Motor neuron (in vitro differentiated cells): ENCODE results near the gene PPIL3. TPM values are rescaled to one million over a fixed set of nuclear protein-coding genes. Genes with fewer than 3 reads are reported as not detected.

Source experiments
- ATAC-seq, 8 experiments: fragments of 200-7000 bp; cut with Tn5 transposase; replicated peaks in 6 of 8; 2 replicates each; pipeline ENCODE4 v1.8.0; 2021; ENCODE audit warnings: mild to moderate bottlenecking in 8 of 8, moderate library complexity in 8 of 8
- H3K27ac ChIP-seq, 2 donors: fragments of 250-450 bp; sonication (Bioruptor Pico); 2 replicates each; pipeline ENCODE4 v1.9.0; 2021; ENCODE audit warnings: antibody characterized with exemption in 2 of 2, mild to moderate bottlenecking in 2 of 2, moderate library complexity in 1 of 2
- H3K4me1 ChIP-seq, 2 donors: fragments of 250-450 bp; sonication (Bioruptor Pico); replicated peaks in 1 of 2; 2 replicates each; pipeline ENCODE4 v1.6.1; 2021; ENCODE audit warnings: antibody characterized with exemption in 2 of 2, mild to moderate bottlenecking in 2 of 2, moderate library complexity in 1 of 2
- H3K4me3 ChIP-seq, 5 donors: fragments of 250-450 bp; sonication (Bioruptor Pico); 2 replicates each; pipeline ENCODE4 v1.9.0; 2021; ENCODE audit warnings: antibody characterized with exemption in 5 of 5, mild to moderate bottlenecking in 5 of 5, moderate library complexity in 4 of 5
- WGBS, 10 experiments: fragments of 450-650 bp; shearing (Covaris generic); methylation state at CpG; one replicate each; pipeline ENCODE4 v1.0.0; 2022; 5-methylcytosine and 5-hydroxymethylcytosine counted together
- in situ Hi-C, 9 experiments: fragments of 400-800 bp; cut with MboI; loops; one replicate each; pipeline ENCODE4 v1.15.0; 2021; ENCODE audit warnings: low sequenced_read_pairs in 9 of 9, low pct_unique_long_range_greater_than_20kb in 2 of 9; ENCODE audit not compliant: unreplicated experiment in 9 of 9
- total RNA-seq, 8 experiments: library from RNA; unstranded; fragments of 300-600 nt; gene quantifications; 2 replicates each; pipeline versions ENCODE4 v1.2.3 to v1.2.4, GENCODE V29; 2022

The PPIL3 gene
- total RNA-seq, 8 experiments from 2014 or later: 40.5 to 76.7 (median 64.5) TPM

DNA sequence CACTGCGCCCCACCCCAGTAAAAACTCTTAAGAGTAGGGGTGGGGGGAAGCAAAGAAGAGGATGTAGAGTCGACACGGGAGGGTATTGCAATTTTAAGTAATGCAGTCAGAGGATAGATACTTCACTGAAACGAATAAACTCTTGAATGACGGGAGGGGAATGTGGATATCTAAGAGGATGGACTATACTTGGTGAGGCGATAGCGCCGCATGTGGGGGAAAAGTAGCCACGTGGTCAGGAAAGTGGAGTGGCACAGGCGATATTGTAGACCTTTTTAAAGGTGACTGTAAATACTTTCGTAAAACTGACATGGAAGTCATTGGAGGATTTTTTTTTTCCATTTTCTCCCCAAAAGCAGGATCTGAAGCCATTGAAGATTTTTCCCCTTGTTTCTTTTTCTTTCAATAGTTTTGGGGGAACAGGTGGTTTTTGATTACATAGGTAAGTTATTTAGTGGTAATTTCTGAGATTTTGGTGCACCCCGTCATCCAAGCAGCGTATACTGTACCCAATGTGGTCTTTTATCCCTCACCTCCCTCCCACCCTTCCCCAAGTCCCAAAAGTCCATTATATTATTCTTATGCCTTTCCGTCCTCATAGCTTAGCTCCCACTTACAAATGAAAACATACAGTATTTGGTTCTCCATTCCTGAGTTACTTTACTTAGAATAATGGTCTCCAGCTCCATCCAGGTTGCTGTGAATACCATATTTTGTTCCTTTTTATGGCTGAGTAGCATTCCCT is 38.2 kb downstream of the PPIL3 start:
- in situ Hi-C loops: no loop called here
- ATAC-seq: peak in 4 of 8 experiments; percentile 3 to 20 (median 18)
- Histone ChIP-seq H3K27ac (no peak overlapping the region), H3K4me1 (no peaks in the 10 kb centered on the region), H3K4me3 (no peak overlapping the region)
- 86 to 97% (median 88%) methylated on average over 2 to 14 of the region's 14 CpGs for WGBS, 10 experiments

DNA sequence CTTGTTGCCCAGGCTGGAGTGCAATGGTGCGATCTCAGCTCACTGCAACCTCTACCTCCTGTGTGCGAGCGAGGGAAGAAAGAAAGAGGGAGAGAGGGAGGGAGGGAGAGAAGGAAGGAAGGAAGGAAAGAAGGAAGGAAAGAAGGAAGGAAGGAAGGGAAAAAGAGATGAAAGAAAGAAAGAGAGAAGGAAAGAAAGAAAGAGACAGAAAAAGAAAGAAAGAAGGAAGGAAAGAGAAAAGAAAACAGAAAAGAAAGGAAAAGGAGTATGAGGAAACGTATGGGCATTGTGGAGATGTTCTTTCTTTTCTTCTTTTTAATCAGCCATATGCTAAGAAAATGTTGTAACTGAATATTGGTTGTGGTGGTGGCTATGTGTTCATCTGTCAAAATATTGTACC is 40.9 kb downstream of the PPIL3 start:
- Histone ChIP-seq H3K27ac (no peak overlapping the region), H3K4me3 (no peak overlapping the region), H3K4me1 (no peaks in the 10 kb centered on the region)
- 40 to 100% (median 82%) methylated on average over 1 to 4 of the region's 4 CpGs for WGBS, 10 experiments
- ATAC-seq: no peak
- in situ Hi-C loops: no loop called here

DNA sequence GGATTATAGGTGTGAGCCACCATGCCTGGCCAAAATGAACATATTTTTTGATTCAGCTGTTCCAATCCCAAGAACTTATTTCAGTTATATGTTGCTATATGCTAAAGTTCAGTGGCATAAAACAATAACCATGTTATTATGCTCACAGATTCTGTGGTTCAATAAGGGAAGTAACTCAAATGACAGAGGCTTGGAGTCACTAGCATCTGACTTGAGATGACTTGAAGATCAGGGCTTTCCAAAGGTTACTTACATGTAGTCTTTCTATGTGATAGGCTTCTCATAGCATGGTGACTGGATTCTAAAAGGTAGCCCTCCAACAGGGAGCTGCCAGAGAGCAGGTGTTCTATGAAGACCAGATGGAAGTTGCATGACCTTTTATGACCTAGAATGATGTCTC is 41.6 kb downstream of the PPIL3 start:
- no peaks in the 10 kb centered on the region for H3K4me1 ChIP-seq
- in situ Hi-C loops: no loop called here
- no peak overlapping the region for H3K4me3 ChIP-seq
- ATAC-seq: peak in 1 of 8 experiments; percentile 1
- no peak overlapping the region for H3K27ac ChIP-seq

DNA sequence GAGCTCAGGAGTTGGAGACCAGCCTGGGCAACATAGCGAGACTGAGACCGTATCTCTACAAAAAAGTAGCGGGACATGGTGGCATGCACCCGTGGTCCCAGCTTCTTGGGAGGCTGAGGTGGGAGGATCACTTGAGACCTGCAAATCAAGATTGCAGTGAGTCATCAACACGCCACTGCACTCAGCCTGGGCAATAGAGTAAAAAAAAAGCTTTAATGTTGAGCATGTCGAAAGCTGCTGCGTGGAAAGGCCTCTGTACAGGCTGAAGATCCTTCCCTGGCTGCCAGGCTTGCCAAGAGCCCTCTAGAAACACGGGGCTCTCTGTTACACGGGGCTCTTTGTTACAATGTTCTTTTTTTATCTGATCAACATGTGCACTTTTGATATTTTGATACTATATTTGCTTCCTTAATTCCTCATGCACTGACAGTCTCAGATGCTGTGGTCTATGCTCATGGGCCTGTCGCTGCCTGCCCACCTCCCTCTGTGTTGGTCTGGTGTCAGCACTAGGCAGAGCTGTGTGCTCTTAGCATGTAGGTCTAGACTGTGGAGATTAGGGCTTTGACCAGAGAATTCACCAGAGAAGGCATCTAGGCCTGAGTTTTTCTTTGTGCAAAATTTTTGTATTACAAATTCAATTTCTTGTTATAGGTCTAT is 43.1 kb downstream of the PPIL3 start:
- Histone ChIP-seq H3K4me3 (no peak overlapping the region), H3K4me1 (no peaks in the 10 kb centered on the region), H3K27ac (no peak overlapping the region)
- ATAC-seq: no peak
- in situ Hi-C loops: no loop called here
- 57 to 100% (median 83%) methylated on average over 2 to 9 of the region's 10 CpGs; no CpG with 5 or more reads in 1 of the 10 experiments for WGBS, 10 experiments

DNA sequence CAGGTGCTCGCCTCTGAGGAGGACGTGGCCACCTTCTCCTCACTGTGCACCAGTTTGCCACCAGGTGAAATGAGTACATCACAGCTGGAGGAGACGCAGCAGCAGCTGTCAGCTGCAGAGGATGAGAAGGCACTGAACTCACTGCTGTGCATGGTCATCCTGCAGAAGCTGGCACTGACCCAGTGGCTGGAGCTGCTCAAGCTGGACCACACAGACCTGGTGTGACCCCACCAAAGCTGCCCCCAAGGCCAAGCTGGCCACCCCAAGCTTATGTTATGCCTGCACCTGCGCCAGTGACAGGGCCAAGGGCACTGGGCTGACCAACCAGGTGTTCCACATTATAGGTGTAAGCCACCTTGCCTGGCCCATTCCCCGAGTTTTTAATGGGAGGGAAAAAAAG is 43.7 kb downstream of the PPIL3 start:
- in situ Hi-C loops: no loop called here
- 57 to 70% (median 68%) methylated on average over 2 to 3 of the region's 5 CpGs; no CpG with 5 or more reads in 7 of the 10 experiments for WGBS, 10 experiments
- no peak overlapping the region for H3K27ac ChIP-seq
- ATAC-seq: no peak
- H3K4me1 ChIP-seq: no peaks in the 10 kb centered on the region
- no peak overlapping the region for H3K4me3 ChIP-seq

DNA sequence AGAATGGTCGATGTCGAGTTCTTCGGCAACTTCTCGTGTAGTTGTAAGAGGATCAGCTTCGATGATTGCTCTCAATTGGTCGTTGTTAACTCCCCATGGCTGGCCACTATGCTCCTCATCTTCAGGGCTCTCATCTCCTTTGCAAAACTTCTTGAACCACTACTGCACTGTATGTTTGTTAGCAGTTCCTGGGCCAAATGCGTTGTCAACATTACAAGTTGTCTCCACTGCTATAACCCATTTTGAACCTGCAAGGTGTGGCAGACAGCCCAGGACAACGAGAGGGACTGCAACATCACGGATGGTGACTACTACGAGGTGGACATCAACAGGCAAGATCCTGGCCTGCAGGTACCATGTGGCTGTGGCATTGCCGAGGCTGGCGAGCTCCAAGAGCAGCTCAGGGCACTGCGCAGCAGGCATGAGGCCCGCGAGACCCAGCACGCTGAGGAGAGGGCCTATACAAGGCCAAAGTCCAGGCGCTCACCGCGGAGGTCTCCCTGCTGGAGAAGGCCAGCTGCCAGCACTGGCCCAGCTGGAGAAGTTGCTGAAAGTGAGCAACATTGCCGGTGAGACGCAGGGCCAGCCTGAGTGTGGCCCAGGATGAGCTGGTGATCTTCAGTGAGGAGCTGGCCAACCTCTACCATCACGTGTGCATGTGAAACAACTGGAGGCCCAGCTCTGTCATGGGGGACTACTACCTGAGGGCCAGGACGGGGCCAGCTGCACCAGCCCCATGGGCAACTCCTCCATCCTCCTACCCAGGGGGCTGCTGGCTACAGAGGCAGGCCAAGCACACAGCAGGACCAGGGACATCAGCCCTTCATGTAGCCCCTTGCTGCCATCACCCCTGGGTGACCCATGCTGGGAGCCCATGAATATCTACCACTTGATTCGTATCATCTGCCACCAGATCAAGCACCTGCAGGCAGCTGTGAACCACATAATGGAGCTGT is 44.6 kb downstream of the PPIL3 start:
- WGBS, 10 experiments: 68 to 100% (median 86%) methylated on average over 1 to 10 of the region's 24 CpGs; no CpG with 5 or more reads in 2 of the 10 experiments
- in situ Hi-C loops: no loop called here
- no peak for ATAC-seq
- no peak overlapping the region for H3K27ac ChIP-seq
- no peak overlapping the region for H3K4me3 ChIP-seq
- H3K4me1 ChIP-seq: no peaks in the 10 kb centered on the region

DNA sequence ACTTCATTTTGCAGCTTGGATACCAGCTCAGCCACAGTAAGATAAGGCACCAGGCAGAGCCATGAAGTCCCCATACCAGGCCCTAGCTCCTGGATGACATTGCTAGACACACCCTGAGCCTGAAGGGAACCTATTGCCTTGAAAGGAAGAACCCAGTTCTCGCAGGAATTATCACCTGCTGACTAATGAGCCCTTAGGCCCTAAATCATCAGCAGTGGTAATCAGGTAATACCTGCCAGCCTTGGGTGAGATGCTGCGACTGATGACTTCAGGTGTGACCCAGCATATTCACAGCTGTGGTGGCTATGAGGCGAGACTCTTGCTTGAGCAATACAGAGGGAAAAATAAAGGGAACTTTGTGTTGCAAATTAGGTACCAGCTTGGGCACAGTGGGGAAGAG is 49.4 kb downstream of the PPIL3 start:
- in situ Hi-C loops: no loop called here
- ATAC-seq: no peak
- H3K4me3 ChIP-seq: no peak overlapping the region
- whole genome bisulfite sequencing, 10 experiments: 80 to 100% (median 82%) methylated on average over 1 to 3 of the region's 3 CpGs; no CpG with 5 or more reads in 4 of the 10 experiments
- H3K4me1 ChIP-seq: no peaks in the 10 kb centered on the region
- no peak overlapping the region for H3K27ac ChIP-seq

DNA sequence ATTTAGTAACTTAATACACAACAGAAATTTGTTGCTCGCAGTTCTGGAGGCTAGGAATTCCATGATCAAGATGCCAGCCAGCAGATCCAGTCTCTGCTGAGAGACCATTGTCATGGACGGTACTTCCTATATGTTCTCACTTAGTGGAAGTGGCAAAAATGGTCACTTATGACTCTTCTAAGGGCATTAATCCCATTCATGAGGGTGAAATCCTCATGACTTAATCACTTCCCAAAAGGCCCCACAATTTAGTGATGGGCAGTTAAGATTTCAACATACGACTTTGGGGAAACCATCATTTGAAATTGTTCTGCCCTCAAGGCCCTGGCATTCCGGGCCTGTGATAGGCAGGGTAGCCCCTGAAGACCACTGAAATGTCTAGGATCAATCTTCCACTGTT is 54.2 kb downstream of the PPIL3 start:
- no peak overlapping the region for H3K27ac ChIP-seq
- no peaks in the 10 kb centered on the region for H3K4me1 ChIP-seq
- in situ Hi-C loops: no loop called here
- no peak for ATAC-seq
- WGBS, 10 experiments: 20 to 94% (median 82%) methylated on average over 1 to 3 of the region's 4 CpGs
- no peak overlapping the region for H3K4me3 ChIP-seq

DNA sequence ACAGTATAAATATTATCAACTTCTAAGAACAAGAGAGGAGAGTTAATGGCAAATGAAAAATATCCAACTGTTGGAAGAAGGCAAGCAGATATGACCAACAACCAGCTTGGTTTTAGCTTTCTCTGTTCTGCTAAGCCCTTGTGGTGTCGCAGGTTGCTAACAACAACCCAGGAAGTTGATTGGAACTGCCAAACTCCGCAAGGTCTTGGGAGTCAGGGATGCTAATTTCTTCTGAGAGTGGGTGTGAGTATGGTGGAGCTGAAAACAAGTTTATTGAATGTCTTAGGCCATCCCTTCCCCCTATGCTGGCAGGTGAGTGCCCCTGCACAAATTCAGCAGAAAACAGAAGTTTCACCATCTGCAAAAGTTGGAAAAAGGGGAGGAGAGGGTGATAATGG is 59.6 kb downstream of the PPIL3 start:
- in situ Hi-C loops: no loop called here
- 86 to 100% (median 92%) methylated on average over 1 to 2 of the region's 2 CpGs; no CpG with 5 or more reads in 5 of the 10 experiments for WGBS, 10 experiments
- peak in 2 of 8 experiments; percentile 14 to 22 for ATAC-seq
- Histone ChIP-seq H3K4me3 (no peak overlapping the region), H3K4me1 (no peaks in the 10 kb centered on the region), H3K27ac (no peak overlapping the region)

DNA sequence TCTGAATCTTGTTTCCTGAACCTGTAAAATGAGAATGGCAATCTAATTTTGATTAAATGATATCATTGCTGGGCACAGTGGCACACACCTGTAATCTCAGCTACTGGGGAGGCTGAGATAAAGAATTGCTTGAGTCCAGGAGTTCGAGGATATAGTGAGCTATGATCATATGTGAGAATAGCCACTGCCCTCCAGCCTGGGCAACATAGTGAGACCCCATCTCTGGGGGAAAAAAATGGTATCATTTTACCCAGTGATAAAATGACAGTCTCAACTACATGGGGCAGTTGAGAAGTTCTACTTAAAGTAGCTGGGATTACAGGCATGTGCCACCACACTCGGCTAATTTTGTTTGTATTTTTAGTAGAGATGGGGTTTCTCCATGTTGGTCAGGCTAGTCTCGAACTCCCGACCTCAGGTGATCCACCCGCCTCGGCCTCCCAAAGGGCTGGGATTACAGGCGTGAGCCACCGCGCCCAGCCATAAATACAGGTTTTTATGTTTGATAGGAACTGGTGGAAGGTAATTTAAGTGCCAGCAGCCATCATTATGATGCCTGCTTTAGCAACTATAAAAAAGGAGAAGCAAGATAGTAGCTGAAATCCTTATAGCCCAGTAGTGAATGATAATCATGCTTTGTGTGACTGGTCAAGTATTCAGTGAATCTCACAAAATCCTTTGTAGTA is 60.2 kb downstream of the PPIL3 start:
- Histone ChIP-seq H3K27ac (no peak overlapping the region), H3K4me1 (no peaks in the 10 kb centered on the region), H3K4me3 (no peak overlapping the region)
- in situ Hi-C loops: no loop called here
- WGBS, 10 experiments: 60 to 100% (median 89%) methylated on average over 1 to 6 of the region's 9 CpGs; no CpG with 5 or more reads in 4 of the 10 experiments
- ATAC-seq: no peak

DNA sequence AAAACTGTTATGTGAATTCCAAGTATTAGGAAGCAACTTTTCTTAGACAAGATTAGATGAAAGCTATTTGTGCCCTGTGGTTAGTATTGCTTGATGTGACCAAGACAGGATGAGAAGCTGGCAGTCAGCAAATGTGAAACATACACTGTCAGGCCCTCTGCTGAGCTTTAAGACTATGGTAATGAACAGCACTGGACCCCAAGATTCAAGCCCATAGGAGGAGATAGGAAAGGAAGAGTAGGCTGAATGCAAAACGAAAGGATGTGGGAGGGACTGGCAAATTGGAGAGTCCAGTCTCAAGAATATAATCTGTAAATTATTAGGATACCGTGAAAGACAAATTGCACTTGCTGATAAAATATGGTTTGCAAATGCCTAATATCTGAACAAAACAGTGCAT is 60.8 kb downstream of the PPIL3 start:
- H3K4me3 ChIP-seq: no peak overlapping the region
- no peak overlapping the region for H3K27ac ChIP-seq
- in situ Hi-C loops: no loop called here
- 13 to 93% (median 71%) methylated on average over 1 to 2 of the region's 2 CpGs; no CpG with 5 or more reads in 1 of the 10 experiments for WGBS, 10 experiments
- peak in 1 of 8 experiments; percentile 7 for ATAC-seq
- no peaks in the 10 kb centered on the region for H3K4me1 ChIP-seq

DNA sequence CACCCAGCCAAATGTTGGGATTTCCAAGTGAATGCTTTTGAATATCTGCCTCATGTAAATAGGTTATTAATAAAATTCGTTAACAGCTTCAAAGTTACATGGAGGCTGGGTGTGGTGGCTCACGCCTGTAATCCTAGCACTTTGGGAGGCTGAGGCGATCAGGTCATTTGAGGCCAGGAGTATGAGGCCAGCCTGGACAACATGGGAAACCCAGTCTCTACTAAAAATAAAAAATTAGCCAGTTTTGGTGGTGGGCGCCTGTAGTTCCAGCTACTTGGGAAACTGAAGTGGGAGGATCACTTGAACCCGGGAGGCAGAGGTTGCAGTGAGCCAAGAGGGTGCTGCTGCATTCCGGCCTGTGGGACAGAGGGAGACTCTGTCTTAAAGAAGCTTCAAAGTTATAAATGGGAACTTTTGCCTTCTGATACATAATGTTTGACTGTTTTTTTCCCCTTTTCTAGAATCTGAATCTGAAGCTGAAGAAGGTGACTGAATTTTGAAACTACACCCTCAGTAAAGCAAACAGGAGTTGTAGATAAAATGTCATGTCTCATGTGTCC is 67.1 kb downstream of the PPIL3 start:
- no peak for ATAC-seq
- Histone ChIP-seq H3K27ac (no peak overlapping the region), H3K4me1 (no peaks in the 10 kb centered on the region), H3K4me3 (no peak overlapping the region)
- 67 to 100% (median 90%) methylated on average over 1 to 5 of the region's 6 CpGs; no CpG with 5 or more reads in 4 of the 10 experiments for WGBS, 10 experiments
- in situ Hi-C loops: no loop called here
